CD4-positive, alpha-beta T cell treated with Interleukin-10 for 1 hour (primary cell): ENCODE measurements around the gene CCND1.
A peak's percentile ranks its signal among the peaks of the same experiment; 100 is the strongest.
"Not testable (repeated sequence)": the region's sequence is repeated elsewhere in the genome, so short reads cannot be mapped to it uniquely, and the experiment has no call there.

ENCODE experiments used
- DNase-seq: peaks from one replicate; pipeline ENCODE4 v3.0.0-alpha.2; 2020

The CCND1 gene

DNA sequence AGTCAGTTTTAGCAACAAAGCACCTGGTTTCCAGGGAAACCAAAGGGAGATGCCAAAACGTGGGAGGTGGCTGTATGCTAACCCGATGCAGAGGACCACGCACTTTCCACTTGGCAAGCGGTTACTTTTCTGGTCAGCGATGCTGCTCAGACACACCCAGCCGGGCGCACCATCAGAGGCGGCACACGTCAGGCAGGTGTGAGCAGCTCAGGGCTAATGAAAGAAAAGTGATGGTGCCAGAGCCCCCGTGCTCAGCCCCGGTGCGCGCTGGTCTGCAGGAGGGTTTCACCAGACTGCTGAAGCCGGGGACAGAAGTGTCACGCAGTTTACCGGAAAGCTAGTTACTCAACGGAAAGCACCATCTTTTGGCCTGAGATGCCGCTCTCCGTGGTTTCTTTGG, 28.5 kb downstream of the CCND1 start:
- no peak for DNase-seq

DNA sequence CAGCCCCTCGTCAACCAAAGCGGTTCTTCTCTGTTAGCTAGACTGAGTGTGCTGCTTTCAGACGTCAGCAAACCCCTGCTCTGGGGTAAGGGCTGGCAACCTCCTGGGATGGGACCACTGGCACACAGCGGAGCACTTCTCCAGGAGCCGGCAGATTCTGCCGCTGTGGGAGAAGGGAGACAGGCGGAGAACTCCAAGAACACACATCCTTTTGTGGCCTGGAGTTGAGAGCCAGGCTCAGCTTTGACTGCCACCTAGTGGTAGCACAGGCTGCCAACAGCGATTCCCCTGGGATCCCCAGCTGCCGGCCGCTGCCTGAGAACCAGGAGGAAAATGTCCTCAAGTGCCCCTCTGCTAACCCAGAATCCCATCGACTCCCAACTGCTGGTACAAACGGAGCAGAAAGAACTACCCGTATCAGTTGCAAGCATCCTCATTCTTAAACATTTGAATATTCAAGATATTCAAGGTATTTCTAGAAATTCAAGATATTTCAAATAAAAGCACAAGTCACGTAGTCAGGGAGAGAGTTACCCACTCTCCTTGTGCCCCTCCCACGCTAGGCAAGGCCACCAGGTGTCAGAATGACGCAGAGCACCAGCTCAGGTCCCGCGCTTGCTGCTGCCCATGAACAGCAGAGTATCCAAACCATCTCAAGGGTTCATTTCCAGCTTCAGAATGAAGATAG, 29.3 kb downstream of the CCND1 start:
- peak; percentile 58 for DNase-seq

DNA sequence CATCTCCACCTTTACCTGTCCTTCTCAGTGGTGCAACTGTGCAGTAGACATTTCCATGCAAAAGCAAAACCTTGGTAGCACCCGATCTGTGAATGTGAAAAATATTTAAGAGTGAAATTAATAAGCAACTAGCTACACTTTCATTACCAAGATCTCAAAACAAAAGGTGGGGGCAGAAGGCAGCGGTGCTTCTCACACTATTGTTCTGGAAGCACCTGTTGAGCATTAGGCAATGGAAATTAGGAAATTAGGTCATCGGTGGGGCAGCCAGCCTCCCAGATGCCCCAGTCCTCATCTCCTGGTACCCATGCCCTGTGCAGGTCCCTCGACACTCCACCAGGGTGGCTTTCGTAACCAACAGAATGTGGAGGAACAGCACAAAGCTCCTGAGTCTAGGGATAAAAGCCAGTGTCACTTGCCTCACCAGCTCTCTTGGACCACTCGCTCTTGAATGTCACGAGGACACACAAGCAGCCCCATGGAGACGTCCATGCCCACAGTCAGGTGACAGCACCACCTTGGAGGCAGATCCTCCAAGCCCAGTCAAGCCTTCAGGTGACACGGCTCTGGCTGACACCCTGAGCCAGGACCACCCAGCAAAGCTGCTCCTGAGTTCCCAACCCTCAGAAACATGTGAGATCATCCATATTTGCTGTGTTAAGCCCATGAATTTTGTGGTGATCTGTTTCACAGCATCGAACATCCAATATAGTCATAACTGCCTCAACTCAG, 30.9 kb downstream of the CCND1 start:
- no peak for DNase-seq

DNA sequence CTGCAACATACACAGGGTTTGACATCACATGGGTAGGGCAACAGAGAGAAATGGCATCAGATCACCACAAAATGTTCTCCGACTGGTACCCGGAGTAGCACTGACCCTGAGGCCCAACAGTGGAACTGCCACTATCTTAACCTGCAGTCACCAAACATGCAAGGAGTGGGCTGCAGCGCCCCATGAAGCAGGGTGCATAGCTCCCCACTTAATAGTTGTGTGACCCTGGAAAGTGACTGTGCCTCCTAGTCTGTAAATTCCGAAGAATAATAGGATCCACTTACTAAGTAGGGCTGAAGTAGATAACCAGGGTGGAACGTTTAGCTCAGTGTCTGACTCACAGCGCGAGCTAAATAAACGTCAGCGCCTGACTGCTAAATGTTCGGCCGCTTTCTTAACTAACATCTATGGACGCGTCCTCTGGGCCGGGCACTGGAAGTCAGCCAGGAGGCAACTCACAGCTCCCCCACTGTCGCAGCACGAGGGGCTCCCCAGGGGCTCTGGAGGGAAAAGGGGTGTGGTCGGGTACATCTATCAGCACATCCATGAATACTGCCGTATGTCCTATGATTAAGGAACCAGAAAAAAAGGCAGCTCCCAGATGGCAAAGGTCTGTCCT, 33.4 kb downstream of the CCND1 start:
- peak; percentile 11 for DNase-seq

DNA sequence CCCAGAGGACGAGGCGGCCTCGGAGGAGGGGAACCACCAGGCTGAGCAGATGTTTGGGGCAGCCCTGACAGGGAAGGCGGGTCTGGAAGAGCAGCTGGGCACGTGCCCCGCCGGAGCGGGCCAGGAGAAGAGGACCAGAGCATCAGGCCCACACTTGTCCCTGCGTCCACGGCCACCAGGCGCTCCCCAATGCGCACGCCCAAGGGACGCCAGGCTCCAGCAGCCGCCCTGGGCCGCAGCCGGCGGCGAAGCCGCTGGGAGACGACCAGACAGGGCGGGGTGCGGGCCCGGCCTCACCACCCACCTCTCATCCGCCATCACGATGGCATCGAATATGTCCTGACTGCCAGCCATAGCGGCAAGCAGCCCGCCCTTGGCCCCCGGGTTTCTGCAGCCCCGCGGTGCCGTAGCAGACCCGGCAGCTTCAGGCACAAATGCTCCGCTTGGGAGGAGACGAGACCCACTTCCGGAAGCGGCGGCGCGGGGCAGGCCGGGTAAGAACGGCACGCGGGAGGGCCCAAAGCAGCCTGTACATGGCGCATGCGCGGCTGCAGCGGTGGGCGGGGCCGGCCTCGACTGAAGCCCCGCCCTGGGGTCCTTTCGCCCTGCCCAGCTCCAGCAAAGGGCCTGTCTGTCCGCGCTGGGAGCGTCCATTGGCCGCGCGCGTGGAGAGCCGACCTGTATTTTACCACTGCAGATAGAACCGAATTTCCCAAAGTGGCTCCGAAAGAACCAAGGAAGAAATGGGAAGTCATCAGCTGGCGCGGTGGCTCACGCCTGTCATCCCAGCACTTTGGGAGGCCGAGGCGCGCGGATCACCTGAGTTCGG, 34.1 kb downstream of the CCND1 start, which contains the start of gene LTO1:
TSS of gene LTO1 (minus strand) at position 468 of the 829 bp plus-strand sequence. CDS start at position 354, 114 bp downstream.
- DNase-seq, result peak; percentile 94

DNA sequence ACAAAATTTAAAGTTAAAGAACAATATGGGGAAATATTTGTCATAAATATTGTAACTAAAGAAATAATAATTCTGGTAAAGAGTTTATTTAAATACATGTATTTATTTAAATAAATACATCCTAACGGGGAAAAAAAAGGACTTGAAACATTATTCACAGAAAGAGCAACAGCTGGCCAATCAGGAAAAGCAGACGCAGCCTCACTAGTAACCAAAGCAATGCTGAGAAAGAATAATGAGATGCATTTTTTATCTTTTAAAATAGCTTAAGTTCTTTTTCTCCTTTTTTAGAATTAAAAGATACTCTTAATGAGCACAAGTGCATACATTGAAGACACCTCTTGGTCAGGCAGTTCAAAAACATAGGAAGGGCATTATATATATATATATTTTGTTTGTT, 36.8 kb downstream of the CCND1 start:
- no peak for DNase-seq

DNA sequence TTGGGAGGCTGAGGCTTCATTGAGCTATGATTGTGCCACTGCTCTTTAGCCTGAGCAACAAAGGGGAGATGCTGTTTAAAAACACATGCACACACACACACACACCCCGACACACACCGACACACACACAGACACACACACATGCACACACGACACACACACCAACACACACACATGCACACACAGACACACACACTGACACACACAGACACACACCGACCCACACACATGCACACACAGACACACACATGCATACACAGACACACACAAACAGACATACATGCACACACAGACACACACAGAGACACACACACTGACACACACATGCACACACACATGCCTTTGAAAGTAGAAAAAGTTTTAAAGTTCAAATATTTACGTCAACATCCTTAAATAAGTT, 39.7 kb downstream of the CCND1 start:
- no peak for DNase-seq

DNA sequence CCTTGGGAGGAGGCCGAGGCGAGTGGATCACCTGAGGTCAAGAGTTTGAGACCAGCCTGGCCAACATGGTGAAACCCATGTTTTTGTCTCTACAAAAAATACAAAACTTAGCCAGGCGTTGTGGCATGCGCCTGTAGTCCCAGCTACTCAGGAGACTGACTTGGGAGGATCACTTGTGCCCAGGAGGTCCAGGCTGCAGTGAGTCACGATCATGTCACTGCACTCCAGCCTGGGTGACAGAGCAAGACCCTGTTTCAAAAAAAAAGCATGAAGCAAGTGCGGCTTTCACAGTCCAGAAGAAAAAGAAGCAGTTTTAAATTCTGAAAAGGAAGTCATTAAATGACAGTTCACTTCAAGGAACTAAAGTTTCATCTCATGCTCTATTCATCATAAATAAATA, 41.3 kb downstream of the CCND1 start:
- no peak for DNase-seq

DNA sequence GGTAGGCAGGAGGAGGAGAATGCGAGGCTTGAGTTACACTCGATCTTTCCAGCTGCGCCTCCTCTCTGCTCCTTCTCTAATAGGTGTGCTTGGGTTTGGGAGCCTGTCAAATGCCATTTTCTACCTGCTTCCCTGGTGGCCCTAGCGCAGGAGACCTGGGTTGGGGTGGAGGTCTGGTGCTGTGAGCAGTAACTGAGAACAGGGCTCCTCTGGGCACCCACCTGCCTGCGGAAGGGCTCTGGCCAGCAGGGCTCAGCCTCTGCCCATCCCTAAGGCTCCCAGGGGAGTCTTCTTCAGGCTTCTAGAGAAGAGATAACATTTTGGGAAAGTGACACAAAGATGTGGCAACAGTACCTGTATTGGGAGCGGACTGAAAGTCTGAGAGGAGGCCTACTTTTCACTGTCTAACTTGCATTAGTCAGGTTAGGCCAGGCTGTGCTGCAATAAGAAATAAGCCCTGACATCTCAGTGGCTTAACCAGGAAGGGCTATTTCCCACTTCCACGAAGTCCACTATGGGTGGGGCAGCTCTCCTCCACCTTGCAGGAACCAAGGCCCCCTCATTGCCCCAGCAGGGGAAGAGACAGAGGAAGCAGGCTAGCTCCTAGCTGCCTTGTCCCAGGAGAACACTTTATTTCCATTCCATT, 41.8 kb downstream of the CCND1 start:
- DNase-seq, result no peak

DNA sequence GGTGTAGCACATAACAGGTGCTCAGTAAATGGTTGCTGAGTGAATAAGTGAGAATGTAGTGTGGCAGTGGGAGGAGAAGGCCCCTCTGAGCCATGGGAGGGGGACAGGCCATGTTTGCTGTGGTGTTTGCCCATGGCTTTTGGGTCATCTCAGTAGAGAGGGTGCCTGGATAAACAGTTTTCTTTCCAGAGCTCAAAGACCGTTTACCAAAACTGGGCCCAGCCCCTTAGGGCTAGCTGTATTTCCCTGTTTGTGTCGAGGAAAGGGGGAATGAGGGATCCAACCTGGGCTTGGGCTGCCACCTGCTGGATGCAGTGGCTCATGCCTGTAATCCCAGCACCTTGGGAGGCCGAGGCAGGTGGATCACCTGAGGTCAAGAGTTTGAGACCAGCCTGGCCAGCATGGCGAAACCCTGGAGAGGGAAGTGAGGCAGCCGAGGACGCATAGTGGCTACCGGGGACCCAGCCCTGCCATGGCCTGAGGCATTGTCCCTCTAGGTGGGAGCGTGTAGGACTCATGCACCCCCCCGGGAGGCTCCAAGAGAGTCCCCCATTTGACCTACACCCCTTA, 42.9 kb downstream of the CCND1 start:
- no peak for DNase-seq

DNA sequence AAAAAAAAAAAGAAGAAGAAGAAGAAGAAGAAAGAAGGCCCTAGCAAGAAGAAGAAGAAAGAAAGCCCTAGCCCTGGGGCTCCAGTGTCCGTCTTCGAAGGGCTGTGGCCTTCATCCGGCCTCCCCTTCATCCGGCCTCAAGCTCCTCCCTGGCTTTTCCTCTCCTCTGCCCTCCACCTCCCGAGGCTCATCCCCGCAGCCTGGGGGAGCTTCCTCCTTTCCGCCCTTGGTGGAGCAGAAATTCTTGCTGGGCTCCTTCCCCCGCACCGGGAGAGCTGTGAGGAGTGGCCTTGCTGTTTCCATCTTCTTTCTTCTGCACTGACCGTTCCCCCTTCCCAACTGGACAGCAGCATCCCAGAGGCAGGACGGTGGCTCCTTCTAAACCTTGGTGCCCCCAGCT, 43.7 kb downstream of the CCND1 start:
- no peak for DNase-seq

DNA sequence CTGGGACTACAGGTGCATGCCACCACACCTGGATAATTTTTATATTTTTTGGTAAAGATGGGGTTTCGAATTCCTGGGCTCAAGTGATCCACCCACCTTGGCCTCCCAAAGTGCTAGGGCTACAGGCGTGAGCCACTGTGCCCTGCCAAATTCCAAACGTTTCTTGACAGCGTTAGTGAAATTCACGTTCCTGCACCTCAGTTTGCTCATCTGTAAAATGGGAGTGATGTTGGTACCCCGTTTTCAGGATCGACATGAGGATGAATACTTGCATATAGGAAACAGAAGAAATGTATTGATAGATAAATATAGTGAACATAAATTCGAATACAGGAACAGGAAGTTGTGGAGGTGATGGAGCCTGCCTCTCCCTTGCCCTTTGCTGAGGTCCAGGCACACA, 44.4 kb downstream of the CCND1 start:
- DNase-seq, result no peak

DNA sequence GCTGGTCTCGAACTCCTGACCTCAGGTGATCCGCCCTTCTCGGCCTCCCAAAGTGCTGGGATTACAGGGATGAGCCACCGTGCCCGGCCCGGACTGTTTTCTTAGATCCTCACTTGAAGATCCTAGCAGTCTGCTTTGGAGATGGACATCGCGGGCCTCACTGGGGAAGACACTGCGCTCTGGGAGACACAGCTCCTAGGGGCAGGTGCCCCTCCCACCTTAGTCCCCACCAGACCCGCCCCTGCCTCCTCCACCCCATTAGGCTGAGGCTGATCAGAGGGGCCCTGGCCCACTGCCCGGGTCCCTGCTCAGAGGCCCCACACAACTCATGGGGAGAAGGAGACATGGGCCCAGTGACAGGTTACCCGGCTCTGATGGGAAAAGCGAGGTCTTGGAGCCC, 45.5 kb downstream of the CCND1 start:
- DNase-seq, result no peak

DNA sequence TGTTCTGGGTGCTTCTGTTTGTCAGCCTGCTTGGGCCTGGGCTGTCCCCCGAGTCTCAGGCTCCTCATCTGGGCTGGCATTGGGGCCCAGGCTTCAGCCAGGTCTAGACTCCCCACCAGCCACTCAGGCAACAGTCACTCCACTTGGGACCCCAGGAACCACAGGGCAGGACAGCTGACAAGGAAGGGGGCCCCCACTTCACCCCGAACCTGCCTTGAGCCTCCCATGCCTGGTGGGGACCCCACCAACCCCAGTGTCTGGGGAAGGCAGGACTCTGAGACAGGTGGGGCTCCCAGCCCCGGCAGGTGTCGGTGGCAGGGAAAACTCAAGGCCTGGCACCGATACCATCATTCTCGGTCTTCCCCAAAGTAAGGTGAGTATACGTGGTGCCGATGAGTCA, 45.9 kb downstream of the CCND1 start:
- DNase-seq, result no peak

DNA sequence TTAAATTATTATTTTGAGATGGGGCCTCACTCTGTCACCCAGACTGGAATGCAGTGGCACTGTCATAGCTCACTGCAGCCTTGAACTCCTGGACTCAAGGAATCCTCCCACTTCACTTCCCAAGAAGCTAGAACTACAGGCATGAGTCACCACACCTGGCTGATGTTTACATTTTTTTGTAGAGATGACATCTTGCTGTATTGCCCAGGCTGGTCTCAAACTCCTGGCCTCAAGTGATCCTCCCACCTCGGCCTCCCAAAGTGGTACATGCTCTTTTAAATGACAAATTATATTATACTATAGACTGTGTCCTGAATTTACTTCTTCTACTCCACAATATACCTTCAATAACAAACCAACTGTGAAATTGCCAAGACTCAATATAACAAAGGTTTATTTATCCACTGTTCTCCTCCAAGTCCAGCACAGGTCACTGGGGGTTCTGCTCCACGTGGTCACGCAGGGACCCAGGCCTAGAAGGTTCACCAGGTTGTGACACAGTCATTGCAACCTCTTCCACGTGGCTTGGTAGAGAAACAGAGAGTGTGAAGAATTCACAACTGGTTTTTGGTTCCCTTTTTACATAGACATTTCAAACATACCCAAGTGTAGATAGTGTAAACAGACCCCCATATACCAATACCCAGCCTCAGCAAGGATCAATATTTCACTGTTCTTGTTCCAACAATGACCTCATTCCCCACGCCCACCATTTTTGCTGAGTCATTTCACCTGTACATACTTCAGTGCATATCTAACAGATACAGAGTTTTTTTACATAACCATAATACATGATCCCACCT, 47.2 kb downstream of the CCND1 start:
- not testable (repeated sequence) for DNase-seq

DNA sequence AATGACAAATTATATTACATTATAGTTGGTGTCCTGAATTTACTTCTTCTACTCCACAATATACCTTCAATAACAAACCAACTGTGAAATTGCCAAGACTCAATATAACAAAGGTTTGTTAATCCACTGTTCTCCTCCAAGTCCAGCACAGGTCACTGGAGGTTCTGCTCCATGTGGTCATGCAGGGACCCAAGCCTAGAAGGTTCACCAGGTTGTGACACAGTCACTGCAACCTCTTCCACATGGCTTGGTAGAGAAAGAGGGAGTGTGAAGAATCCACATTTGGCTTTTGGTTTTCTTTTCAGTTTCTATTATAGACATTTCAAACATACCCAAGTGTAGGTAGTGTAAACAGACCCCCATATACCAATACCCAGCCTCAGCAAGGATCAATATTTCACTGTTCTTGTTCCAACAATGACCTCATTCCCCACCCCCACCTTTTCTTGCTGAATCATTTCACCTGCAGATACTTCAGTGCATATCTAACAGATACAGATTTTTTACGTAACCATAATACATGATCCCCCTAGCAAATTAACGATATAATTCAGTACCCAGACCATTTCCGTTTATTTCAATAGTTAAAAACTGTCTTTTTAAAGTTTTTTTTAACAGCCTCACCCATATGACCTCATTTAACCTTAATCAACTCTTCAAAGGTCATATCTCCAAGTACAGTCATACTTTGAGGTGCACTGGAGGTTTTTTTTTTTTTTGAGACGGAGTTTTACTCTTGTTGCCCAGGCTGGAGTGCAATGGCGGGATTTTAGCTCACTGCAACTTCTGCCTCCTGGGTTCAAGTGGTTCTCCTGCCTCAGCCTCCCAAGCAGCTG, 48.7 kb downstream of the CCND1 start:
- no peak for DNase-seq

DNA sequence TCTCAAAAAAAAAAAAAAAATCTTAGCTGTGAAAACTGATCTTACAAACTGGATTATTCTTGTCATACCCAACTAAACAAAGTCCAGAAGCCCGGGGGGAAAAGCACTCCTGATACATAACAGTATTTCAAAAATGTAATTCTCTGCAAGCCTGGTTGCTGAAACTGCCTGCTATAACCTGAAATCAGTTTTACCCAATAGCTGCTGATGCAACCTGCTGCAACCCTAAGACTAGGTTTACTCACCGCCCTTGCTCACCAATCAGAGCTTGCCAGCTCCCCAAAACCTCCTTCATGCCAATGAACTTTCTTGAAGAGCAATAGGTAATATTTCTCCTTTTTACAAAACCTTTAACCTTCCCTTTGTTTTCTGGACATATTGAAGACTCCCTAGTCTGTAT, 50.5 kb downstream of the CCND1 start:
- no peak for DNase-seq

DNA sequence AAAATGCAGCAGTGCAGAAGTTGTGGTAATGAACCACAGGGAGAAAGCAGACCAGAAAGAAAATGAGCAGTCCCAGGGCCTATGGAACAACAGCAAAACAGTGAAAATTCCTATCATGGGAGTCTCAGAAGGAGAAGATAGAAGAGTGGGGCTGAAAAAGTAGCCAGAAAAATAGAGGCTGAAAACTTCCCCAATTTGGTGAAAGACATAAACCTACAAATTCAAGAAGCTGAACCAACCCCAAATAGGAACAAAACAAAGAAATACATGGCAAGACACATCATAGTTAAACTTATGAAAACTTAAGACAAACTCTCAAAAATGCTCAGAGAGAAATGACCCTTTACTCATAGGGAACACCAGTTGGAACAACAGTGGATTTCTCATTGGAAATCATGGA, 51.5 kb downstream of the CCND1 start:
- no peak for DNase-seq

DNA sequence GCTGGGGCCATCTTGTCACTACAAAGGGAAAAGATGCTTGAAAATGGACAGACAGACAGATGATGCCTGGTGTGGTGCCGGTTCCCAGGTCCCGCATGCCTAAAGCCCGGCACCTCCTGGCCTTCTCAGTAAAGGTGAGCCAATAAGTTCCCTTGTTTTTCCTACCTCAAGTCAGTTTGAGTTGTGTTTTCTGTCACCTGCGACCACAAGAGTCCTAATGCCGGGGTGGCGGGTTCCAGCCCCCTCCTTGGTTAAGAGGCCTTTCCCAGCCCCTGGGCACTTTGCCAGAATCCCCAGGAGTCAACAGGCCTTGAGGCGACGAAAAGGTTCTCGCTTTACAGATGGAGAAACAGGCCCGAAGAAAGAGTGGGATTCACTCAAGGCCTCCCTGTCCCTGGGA, 53.8 kb downstream of the CCND1 start:
- no peak for DNase-seq

DNA sequence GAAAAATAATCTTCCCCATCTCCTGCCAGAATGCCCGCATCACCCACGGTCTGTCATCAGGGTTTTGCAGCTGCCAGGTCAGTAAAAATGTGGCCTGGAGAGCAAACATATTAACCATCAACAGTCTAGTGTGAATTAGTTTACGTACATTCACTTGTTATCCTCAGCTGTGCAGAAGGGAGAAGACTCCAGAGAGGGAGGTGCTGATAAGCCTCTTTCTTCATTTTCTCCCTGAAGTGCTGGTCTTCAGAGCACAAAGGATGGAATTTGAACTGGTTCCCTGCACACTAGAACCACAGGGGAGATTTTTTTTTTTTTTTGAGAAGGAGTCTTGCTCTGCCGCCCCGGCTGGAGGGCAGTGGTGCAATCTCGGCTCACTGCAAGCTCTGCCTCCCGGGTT, 54.6 kb downstream of the CCND1 start:
- no peak for DNase-seq

DNA sequence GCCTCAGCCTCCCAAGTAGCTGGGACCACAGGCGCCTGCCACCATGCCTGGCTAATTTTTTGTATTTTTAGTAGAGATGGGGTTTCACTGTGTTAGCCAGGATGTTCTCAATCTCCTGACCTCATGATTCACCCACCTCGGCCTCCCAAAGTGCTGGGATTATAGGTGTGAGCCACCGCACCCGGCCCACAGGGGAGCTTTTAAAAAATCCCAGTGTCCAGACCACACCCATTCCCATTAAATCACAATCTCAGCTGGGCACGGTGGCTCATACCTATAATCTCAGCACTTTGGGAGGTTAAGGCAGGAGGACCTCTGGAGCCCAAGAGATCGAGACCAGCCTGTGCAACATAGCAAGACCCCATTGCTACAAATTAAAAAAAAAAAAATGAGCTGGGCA, 55.0 kb downstream of the CCND1 start:
- DNase-seq, result not testable (repeated sequence)
